Measurements from ENCODE around the gene C19orf73. TPM values are rescaled to one million over a fixed set of nuclear protein-coding genes. Genes with fewer than 3 reads are reported as not detected.

C19orf73 gene
- total and polyA plus RNA-seq, 9 of the 15 experiments (the other 6 are each of a cell fraction or from before 2014, with no cell fraction given): 0.08 to 7.4 (median 1.4) TPM

GRCh38 chr19:49142866-49143335 is 24.0 kb upstream of the C19orf73 start (continued):
- TF ChIP-seq RBFOX2 (IDR thresholded peaks at IDR 0.05; ENCODE audit: low read depth, low read length): 0 out of 2 replicates have a peak, but pooled peaks have one; percentile 35
- peak; percentile 45; the same call in 1 of the 2 replicates for TF ChIP-seq GABPB1 (CRISPR knock-in tag; IDR thresholded peaks at IDR 0.05)
- TF ChIP-seq NEUROD1 (IDR thresholded peaks at IDR 0.05; ENCODE audit: borderline replicate concordance, low read depth, low read length, partially characterized antibody): peak; percentile 67
- peak; percentile 97 for TF ChIP-seq HDGF (IDR thresholded peaks at IDR 0.05)
- peak; percentile 88 for TF ChIP-seq PRDM10 (IDR thresholded peaks at IDR 0.05; ENCODE audit: partially characterized antibody)
- TF ChIP-seq NRF1 (conservative IDR thresholded peaks at IDR 0.05 in 1 of 2, IDR thresholded peaks at IDR 0.05 in 1 of 2): peak; percentile 72 to 79
- TF ChIP-seq RCOR1 (IDR thresholded peaks at IDR 0.05; ENCODE audit: borderline replicate concordance in 1 of 2, low read depth in 2 of 2, low read length in 2 of 2): peak in 1 of 2 experiments; percentile 42; a peak in 1 of 4 replicates
- no peak for TF ChIP-seq NR2C2 (CRISPR knock-in tag; IDR thresholded peaks at IDR 0.05)
- TF ChIP-seq NR2C2 (tag; IDR thresholded peaks at IDR 0.05): peak; percentile 69
- TF ChIP-seq ZC3H11A (IDR thresholded peaks at IDR 0.05; ENCODE audit: low read depth, low read length): no peak
- TF ChIP-seq ATF1 (CRISPR knock-in tag; IDR thresholded peaks at IDR 0.05): no peak
- TF ChIP-seq ATF1 (tag; IDR thresholded peaks at IDR 0.05): peak; percentile 34; the same call in 1 of the 2 replicates
- no peak for TF ChIP-seq CEBPG (CRISPR knock-in tag; IDR thresholded peaks at IDR 0.05)
- no peak for TF ChIP-seq CEBPG (tag; conservative IDR thresholded peaks at IDR 0.05 in 1 of 2, IDR thresholded peaks at IDR 0.05 in 1 of 2)
- TF ChIP-seq PHF20 (IDR thresholded peaks at IDR 0.05; ENCODE audit: partially characterized antibody): peak; percentile 66
- no peak for TF ChIP-seq NCOA1 (IDR thresholded peaks at IDR 0.05; ENCODE audit: low read depth)
- TF ChIP-seq CBX3 (IDR thresholded peaks at IDR 0.05; ENCODE audit: borderline replicate concordance in 1 of 2, low read length in 2 of 2): no peak
- 0 out of 2 replicates have a peak, but pooled peaks have one; percentile 22 for TF ChIP-seq MYC (IDR thresholded peaks at IDR 0.05; ENCODE audit: low read depth, low read length)
- TF ChIP-seq MYC (CRISPR knock-in tag; IDR thresholded peaks at IDR 0.05; ENCODE audit: borderline replicate concordance, low read depth): no peak
- peak; percentile 67 for TF ChIP-seq POLR2G (IDR thresholded peaks at IDR 0.05; ENCODE audit: low read depth, low read length)
- TF ChIP-seq ZNF740 (CRISPR knock-in tag; IDR thresholded peaks at IDR 0.05): no peak
- TF ChIP-seq ZNF740 (tag; IDR thresholded peaks at IDR 0.05): no peak
- peak; percentile 23 for TF ChIP-seq RBBP5 (IDR thresholded peaks at IDR 0.05; ENCODE audit: borderline replicate concordance, insufficient read depth, low read length, poor library complexity, severe bottlenecking)
- peak; percentile 78 for TF ChIP-seq MBD2 (IDR thresholded peaks at IDR 0.05; ENCODE audit: borderline replicate concordance, low read depth)
- peak; percentile 52; the same call in 1 of the 2 replicates for TF ChIP-seq SP1 (CRISPR knock-in tag; IDR thresholded peaks at IDR 0.05)

Data from K562 (cell line).